ENCODE measurements around the gene SOX6.

DNA sequence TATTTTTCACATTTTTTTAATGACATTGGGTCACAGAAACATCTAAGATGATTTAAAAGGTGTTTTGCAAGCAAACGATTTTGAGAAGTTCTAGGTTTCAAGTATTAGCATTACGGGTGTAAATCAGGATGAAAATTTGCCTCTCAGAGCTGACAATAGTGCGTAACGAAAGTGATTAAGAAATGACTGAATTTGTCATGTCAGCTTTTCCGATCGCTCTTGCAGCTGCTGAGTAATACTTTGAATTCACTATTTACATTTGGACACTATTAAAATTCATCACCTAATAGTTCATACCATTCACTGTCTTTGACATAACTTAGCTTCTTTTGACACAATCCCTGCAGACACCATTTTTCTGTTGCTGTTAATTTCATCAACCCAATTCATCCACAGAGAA is 205.2 kb downstream of the SOX6 start:
- TF ChIP-seq CTCF (IDR thresholded peaks at IDR 0.05): no peak
- no peak for TF ChIP-seq EP300 (IDR thresholded peaks at IDR 0.05)
